PC-9 (cell line): ENCODE data around the gene DKK3. TPM values are rescaled to one million over a fixed set of nuclear protein-coding genes. Genes with fewer than 3 reads are reported as not detected.

ENCODE experiments used
- BruUV-seq: library from RNA; stranded (reverse); fragments of 400-500 nt; replicated peaks from 2 replicates; lab custom pipeline; 2021; lab: Mats Ljungman, UMichigan
- CTCF ChIA-PET: fragments of 300-600 bp; sonication (Branson Sonifier 250); formaldehyde crosslinking; loops from one replicate; lab custom pipeline; 2022; ENCODE audit warnings: antibody characterized with exemption; lab: Charles Lee
- POLR2A ChIA-PET: fragments of 300-600 bp; sonication (Branson Sonifier 250); formaldehyde crosslinking; loops from one replicate; lab custom pipeline; 2022; ENCODE audit warnings: antibody characterized with exemption; ENCODE audit not compliant: unreplicated experiment; lab: Charles Lee
- DNase-seq, 2 experiments: peaks; one replicate each; pipeline versions ENCODE4 v3.0.0 to v3.0.0-alpha.2; 2015 to 2022; ENCODE audit warnings: mixed read lengths in 1 of 2
- H2AFZ ChIP-seq: fragments of 200-600 bp; sonication (generic); 2 replicates; pipeline ENCODE4 v1.8.1; 2017; ENCODE audit warnings: antibody characterized with exemption
- H3F3A ChIP-seq: fragments of 200-600 bp; sonication (generic); 2 replicates; pipeline ENCODE4 v1.8.1; 2017; ENCODE audit warnings: antibody characterized with exemption, mild to moderate bottlenecking, low read depth; ENCODE audit not compliant: insufficient read depth
- H3K27ac ChIP-seq: fragments of 200-600 bp; sonication (generic); 2 replicates; pipeline ENCODE4 v1.6.1; 2016; ENCODE audit warnings: mixed run types
- H3K27me3 ChIP-seq: fragments of 200-600 bp; sonication (generic); 2 replicates; pipeline ENCODE4 v1.6.1; 2016; ENCODE audit warnings: low read depth, mixed run types; ENCODE audit not compliant: insufficient read depth
- H3K36me3 ChIP-seq: fragments of 200-600 bp; sonication (generic); 2 replicates; pipeline ENCODE4 v1.6.1; 2016; ENCODE audit warnings: low read depth, mixed run types
- H3K4me1 ChIP-seq: fragments of 200-600 bp; sonication (generic); replicated peaks from 2 replicates; pipeline ENCODE4 v1.6.1; 2016; ENCODE audit warnings: mixed run types; ENCODE audit not compliant: insufficient read depth
- H3K4me2 ChIP-seq: fragments of 200-600 bp; sonication (generic); 2 replicates; pipeline ENCODE4 v1.6.1; 2017; ENCODE audit warnings: mixed run types
- H3K4me3 ChIP-seq: fragments of 200-600 bp; sonication (generic); 2 replicates; pipeline ENCODE4 v1.6.1; 2016; ENCODE audit warnings: mixed run types
- H3K79me2 ChIP-seq: fragments of 200-600 bp; sonication (generic); 2 replicates; pipeline ENCODE4 v1.6.1; 2017; ENCODE audit warnings: low read depth, mixed run types
- H3K9me2 ChIP-seq: fragments of 200-600 bp; sonication (generic); 2 replicates; pipeline ENCODE4 v1.8.1; 2017; ENCODE audit warnings: mild to moderate bottlenecking; ENCODE audit not compliant: insufficient read depth
- H3K9me3 ChIP-seq: fragments of 200-600 bp; sonication (generic); 2 replicates; pipeline ENCODE4 v1.8.1; 2016; ENCODE audit warnings: low read depth; ENCODE audit not compliant: insufficient read depth
- H4K20me1 ChIP-seq: fragments of 200-600 bp; sonication (generic); 2 replicates; pipeline ENCODE4 v1.8.1; 2017; ENCODE audit not compliant: insufficient read depth
- EZH2 ChIP-seq: fragments of 200-600 bp; sonication (generic); IDR thresholded peaks from 2 replicates; pipeline ENCODE4 v1.8.0; 2017; ENCODE audit warnings: antibody characterized with exemption, low read depth
- intact Hi-C: fragments of 100-400 bp; cut with micrococcal nuclease; formaldehyde crosslinking; loops from one replicate; pipeline ENCODE4 v1.10.0; 2022; ENCODE audit not compliant: unreplicated experiment
- total RNA-seq: library from RNA; stranded (reverse); gene quantifications from 2 replicates; pipeline ENCODE4 v1.2.3, GENCODE V29; 2021
- TF ChIP-seq, protein P1 (sequence below): fragments of 200-600 bp; sonication (generic); conservative IDR thresholded peaks from 2 replicates; pipeline ENCODE4 v1.6.1; 2017; ENCODE audit warnings: mixed run types, antibody characterized with exemption, mild to moderate bottlenecking, moderate library complexity

DKK3 gene
- total RNA-seq, 1 experiment from 2014 or later, result 11.5 TPM

DNA sequence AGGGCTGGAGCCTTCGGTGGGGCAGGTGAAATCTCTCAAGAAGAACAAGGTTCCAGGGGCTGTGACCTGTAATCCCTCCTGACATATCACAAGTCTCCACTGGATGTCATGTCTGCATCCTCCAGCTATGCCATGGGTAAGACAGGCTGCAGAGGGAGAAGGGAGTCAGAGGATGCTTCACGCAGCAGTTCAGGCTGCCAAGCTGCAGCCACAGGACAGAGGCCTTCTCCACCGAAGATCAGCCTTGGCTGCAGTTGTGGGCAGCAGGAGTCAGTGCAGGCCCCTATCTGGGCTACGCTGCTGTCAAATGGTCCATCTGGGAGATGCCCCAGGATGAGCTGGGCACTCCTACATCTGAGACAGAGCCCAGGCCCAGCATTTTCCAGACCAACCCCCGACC is 25.0 kb downstream of the DKK3 start:
- no peaks in the 10 kb centered on the region for H3K27me3 ChIP-seq
- no peak overlapping the region for H3K27ac ChIP-seq
- no peaks in the 10 kb centered on the region for H3F3A ChIP-seq
- no peaks in the 10 kb centered on the region for H3K9me2 ChIP-seq
- no peak overlapping the region for H3K4me2 ChIP-seq
- H4K20me1 ChIP-seq, result no peaks in the 10 kb centered on the region
- POLR2A ChIA-PET, result no interaction called here
- no peak overlapping the region for H3K4me3 ChIP-seq
- H3K9me3 ChIP-seq, result no peaks in the 10 kb centered on the region
- no peaks in the 10 kb centered on the region for H3K36me3 ChIP-seq
- intact Hi-C loops, result no loop called here
- DNase-seq, result no peak
- BruUV-seq, result no TSS peak
- CTCF ChIA-PET, result no interaction called here
- TF ChIP-seq, protein P1, sequence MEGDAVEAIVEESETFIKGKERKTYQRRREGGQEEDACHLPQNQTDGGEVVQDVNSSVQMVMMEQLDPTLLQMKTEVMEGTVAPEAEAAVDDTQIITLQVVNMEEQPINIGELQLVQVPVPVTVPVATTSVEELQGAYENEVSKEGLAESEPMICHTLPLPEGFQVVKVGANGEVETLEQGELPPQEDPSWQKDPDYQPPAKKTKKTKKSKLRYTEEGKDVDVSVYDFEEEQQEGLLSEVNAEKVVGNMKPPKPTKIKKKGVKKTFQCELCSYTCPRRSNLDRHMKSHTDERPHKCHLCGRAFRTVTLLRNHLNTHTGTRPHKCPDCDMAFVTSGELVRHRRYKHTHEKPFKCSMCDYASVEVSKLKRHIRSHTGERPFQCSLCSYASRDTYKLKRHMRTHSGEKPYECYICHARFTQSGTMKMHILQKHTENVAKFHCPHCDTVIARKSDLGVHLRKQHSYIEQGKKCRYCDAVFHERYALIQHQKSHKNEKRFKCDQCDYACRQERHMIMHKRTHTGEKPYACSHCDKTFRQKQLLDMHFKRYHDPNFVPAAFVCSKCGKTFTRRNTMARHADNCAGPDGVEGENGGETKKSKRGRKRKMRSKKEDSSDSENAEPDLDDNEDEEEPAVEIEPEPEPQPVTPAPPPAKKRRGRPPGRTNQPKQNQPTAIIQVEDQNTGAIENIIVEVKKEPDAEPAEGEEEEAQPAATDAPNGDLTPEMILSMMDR, result no peak
- no peak for TF ChIP-seq EZH2
- H3K79me2 ChIP-seq, result no peaks in the 10 kb centered on the region
- H2AFZ ChIP-seq, result no peak overlapping the region
- peaks cover 8% of the 10 kb centered on the region for H3K4me1 ChIP-seq

DNA sequence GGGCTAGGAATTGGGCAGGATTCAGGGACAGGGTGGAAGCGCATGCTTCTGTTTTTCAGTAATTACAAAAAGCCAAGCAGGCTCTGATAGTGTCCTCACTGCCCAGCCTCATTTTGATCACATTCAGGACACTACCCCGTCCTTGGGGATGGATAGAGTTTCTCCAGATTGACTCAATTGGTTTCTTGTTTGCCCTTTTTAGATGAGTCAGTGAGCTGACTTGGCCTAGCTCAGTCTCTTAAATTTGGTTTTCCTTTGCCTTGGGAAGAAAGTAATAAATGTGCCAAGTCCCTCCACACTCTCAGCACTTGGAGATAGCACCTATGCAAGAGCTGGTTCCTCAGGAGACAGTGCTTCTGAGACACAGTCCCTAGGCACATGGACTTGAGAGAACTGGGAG is 25.5 kb downstream of the DKK3 start:
- peaks cover 7% of the 10 kb centered on the region for H3K4me1 ChIP-seq
- DNase-seq, result no peak
- no peaks in the 10 kb centered on the region for H3K9me3 ChIP-seq
- intact Hi-C loops, result no loop called here
- H3K27me3 ChIP-seq, result no peaks in the 10 kb centered on the region
- no TSS peak for BruUV-seq
- H3K4me3 ChIP-seq, result no peak overlapping the region
- no peak for TF ChIP-seq EZH2
- H3K79me2 ChIP-seq, result no peaks in the 10 kb centered on the region
- H3K9me2 ChIP-seq, result no peaks in the 10 kb centered on the region
- ChIA-PET POLR2A (no interaction called here), CTCF (no interaction called here)
- no peaks in the 10 kb centered on the region for H4K20me1 ChIP-seq
- H3F3A ChIP-seq, result no peaks in the 10 kb centered on the region
- H3K4me2 ChIP-seq, result no peak overlapping the region
- H3K36me3 ChIP-seq, result no peaks in the 10 kb centered on the region
- H3K27ac ChIP-seq, result no peak overlapping the region
- no peak overlapping the region for H2AFZ ChIP-seq

DNA sequence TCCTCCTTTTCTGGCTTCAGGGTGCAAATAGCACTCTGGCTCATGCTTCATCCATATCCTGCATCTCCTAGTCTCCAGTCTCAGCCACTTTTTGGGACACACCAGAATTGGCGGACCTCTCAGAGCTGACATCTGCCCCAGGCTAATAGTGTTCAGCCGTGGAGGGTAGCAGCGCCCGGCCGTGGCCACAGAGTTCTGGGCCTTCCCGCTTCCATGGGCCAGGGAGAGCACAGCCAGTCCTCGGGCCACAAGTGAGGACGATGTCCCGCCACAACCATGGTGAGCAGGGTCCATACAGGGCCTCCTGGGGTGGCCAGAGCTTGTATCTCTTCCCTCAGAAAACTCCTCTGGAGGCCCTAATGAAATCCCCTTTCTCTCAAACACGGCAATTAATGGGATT is 26.0 kb downstream of the DKK3 start:
- Histone ChIP-seq H3K9me2 (no peaks in the 10 kb centered on the region), H4K20me1 (no peaks in the 10 kb centered on the region), H3K4me3 (no peak overlapping the region), H3K4me1 (peaks cover 5% of the 10 kb centered on the region), H2AFZ (no peak overlapping the region), H3F3A (no peaks in the 10 kb centered on the region), H3K27ac (no peak overlapping the region), H3K27me3 (no peaks in the 10 kb centered on the region), H3K36me3 (no peaks in the 10 kb centered on the region), H3K9me3 (no peaks in the 10 kb centered on the region), H3K4me2 (no peak overlapping the region), H3K79me2 (no peaks in the 10 kb centered on the region)
- ChIA-PET CTCF (no interaction called here), POLR2A (interaction anchor here (0.6 kb wide), 1 partner anchor 1234 kb away, joined by 5 read pairs; no protein-coding TSS in a partner anchor)
- TF ChIP-seq EZH2, result no peak
- TF ChIP-seq, protein P1, result no peak
- no peak for DNase-seq
- BruUV-seq, result no TSS peak
- intact Hi-C loops, result no loop called here

DNA sequence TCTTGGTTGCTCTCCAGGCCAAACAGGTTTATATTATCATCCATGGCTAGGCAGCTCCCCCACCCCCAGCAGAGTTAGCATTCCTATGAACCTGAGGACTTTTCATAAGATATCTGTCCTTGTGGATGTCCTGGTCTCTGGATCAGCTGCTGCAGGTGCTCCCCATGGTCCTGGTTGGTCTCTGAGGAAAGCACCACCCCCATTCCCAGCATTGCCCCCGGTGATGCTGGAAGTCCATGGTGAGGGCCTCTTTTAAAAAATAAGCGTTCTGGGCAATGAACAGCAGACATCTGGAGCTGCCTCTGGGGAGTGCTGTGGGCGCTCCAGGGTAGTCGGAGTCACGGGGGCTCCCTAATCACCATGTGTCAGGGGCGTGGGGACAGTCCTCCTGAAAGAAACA is 26.6 kb downstream of the DKK3 start:
- intact Hi-C loops, result no loop called here
- peaks cover 9% of the 10 kb centered on the region for H3K4me1 ChIP-seq
- H3K4me3 ChIP-seq, result no peak overlapping the region
- no peak overlapping the region for H3K27ac ChIP-seq
- no peaks in the 10 kb centered on the region for H3K27me3 ChIP-seq
- H3K9me3 ChIP-seq, result no peaks in the 10 kb centered on the region
- DNase-seq, result no peak
- no peak overlapping the region for H3K4me2 ChIP-seq
- H3K9me2 ChIP-seq, result no peaks in the 10 kb centered on the region
- TF ChIP-seq, protein P1, result no peak
- no peak for TF ChIP-seq EZH2
- ChIA-PET POLR2A (interaction anchor here (0.6 kb wide), 1 partner anchor 1234 kb away, joined by 5 read pairs; no protein-coding TSS in a partner anchor), CTCF (no interaction called here)
- H2AFZ ChIP-seq, result no peak overlapping the region
- BruUV-seq, result no TSS peak
- no peaks in the 10 kb centered on the region for H3K79me2 ChIP-seq
- no peaks in the 10 kb centered on the region for H3F3A ChIP-seq
- H3K36me3 ChIP-seq, result no peaks in the 10 kb centered on the region
- H4K20me1 ChIP-seq, result no peaks in the 10 kb centered on the region
